Naive thymus-derived CD4-positive, alpha-beta T cell (primary cell): ENCODE measurements around the gene FAU. TPM values are rescaled to one million over a fixed set of nuclear protein-coding genes. Genes with fewer than 3 reads are reported as not detected.
A peak's percentile ranks its signal among the peaks of the same experiment; 100 is the strongest.

Experiments
- ATAC-seq: fragments of 150-1000 bp; cut with Tn5 transposase; 2 replicates; pipeline ENCODE4 v1.10.0; 2021; ENCODE audit warnings: mild to moderate bottlenecking, moderate library complexity
- CTCF ChIA-PET: fragments of 350-600 bp; sonication (Branson Sonifier 250); formaldehyde crosslinking; loops from one replicate; lab custom pipeline; 2021; ENCODE audit warnings: antibody characterized with exemption; lab: Charles Lee
- POLR2A ChIA-PET: fragments of 350-600 bp; sonication (Branson Sonifier 250); formaldehyde crosslinking; loops from one replicate; lab custom pipeline; 2021; ENCODE audit warnings: antibody characterized with exemption, inconsistent platforms; lab: Charles Lee
- DNase-seq, 9 donors: peaks; one replicate each; pipeline versions ENCODE4 v3.0.0 to v3.0.0-alpha.2; 2020 to 2022; ENCODE audit warnings: mixed read lengths in 1 of 9
- H3K27ac ChIP-seq: one replicate; pipeline ENCODE4 v1.7.0; 2013; ENCODE audit warnings: mild to moderate bottlenecking, low read depth, low read length, moderate library complexity
- H3K27me3 ChIP-seq, 2 donors: one replicate each; pipeline ENCODE4 v1.7.0; 2013; ENCODE audit warnings: low read length in 2 of 2, mild to moderate bottlenecking in 2 of 2, moderate library complexity in 2 of 2; ENCODE audit not compliant: control insufficient read depth in 2 of 2, insufficient read depth in 2 of 2
- H3K36me3 ChIP-seq, 3 experiments: 1 replicate in 2 of 3; 2 replicates in 1 of 3; pipeline ENCODE4 v1.7.0; 2013; ENCODE audit warnings: low read length in 3 of 3, mild to moderate bottlenecking in 3 of 3, moderate library complexity in 1 of 3; ENCODE audit not compliant: insufficient read depth in 3 of 3, control insufficient read depth in 2 of 3
- H3K4me1 ChIP-seq, 2 donors: one replicate each; pipeline ENCODE4 v1.7.0; 2013; ENCODE audit warnings: low read length in 2 of 2, mild to moderate bottlenecking in 2 of 2, moderate library complexity in 1 of 2; ENCODE audit not compliant: control insufficient read depth in 2 of 2, insufficient read depth in 2 of 2
- H3K4me3 ChIP-seq: 2 replicates; pipeline ENCODE4 v1.7.0; 2013; ENCODE audit warnings: mild to moderate bottlenecking, low read length
- H3K9me3 ChIP-seq, 3 experiments: 1 replicate in 2 of 3; 2 replicates in 1 of 3; pipeline ENCODE4 v1.7.0; 2013; ENCODE audit warnings: low read length in 3 of 3; ENCODE audit not compliant: control insufficient read depth in 2 of 3
- H3K27ac Mint-ChIP-seq, 9 donors: one replicate each; pipeline ENCODE4 v1.8.0; 2020 to 2022; ENCODE audit warnings: mixed read lengths in 9 of 9, mild to moderate bottlenecking in 8 of 9, moderate library complexity in 5 of 9, inconsistent platforms in 2 of 9
- H3K27me3 Mint-ChIP-seq, 5 donors: one replicate each; pipeline ENCODE4 v1.8.0; 2021 to 2022; ENCODE audit warnings: mixed read lengths in 5 of 5, mild to moderate bottlenecking in 1 of 5
- H3K36me3 Mint-ChIP-seq, 5 donors: one replicate each; pipeline ENCODE4 v1.8.0; 2020 to 2022; ENCODE audit warnings: mixed read lengths in 5 of 5, mild to moderate bottlenecking in 3 of 5, inconsistent platforms in 1 of 5
- H3K4me1 Mint-ChIP-seq, 7 donors: one replicate each; pipeline ENCODE4 v1.8.0; 2020 to 2022; ENCODE audit warnings: mixed read lengths in 7 of 7, mild to moderate bottlenecking in 3 of 7, inconsistent platforms in 1 of 7
- H3K4me3 Mint-ChIP-seq, 10 donors: one replicate each; pipeline ENCODE4 v1.8.0; 2020 to 2022; ENCODE audit warnings: mild to moderate bottlenecking in 10 of 10, mixed read lengths in 10 of 10, moderate library complexity in 6 of 10, inconsistent platforms in 2 of 10
- H3K9me3 Mint-ChIP-seq, 11 donors: one replicate each; pipeline ENCODE4 v1.8.0; 2020 to 2022; ENCODE audit warnings: mixed read lengths in 11 of 11, mild to moderate bottlenecking in 4 of 11, inconsistent platforms in 1 of 11, moderate library complexity in 1 of 11
- intact Hi-C, 2 donors: fragments of 100-400 bp; cut with micrococcal nuclease; formaldehyde crosslinking; loops; one replicate each; pipeline ENCODE4 v1.15.1; 2023
- polyA plus RNA-seq, 2 donors: library from polyadenylated mRNA; unstranded; fragments of 300-500 nt; fragmentation: Illumina TruSeq; gene quantifications; one replicate each; pipeline ENCODE4 v1.2.3, GENCODE V29; 2021
- total RNA-seq, 6 experiments: library from RNA in 5 of 6; stranded (reverse) in 5 of 6; gene quantifications; 1 replicate in 5 of 6; 2 replicates in 1 of 6; pipeline ENCODE4 v1.2.3 and lab custom pipeline; 2021 to 2026

Gene FAU
- total and polyA plus RNA-seq, 7 experiments from 2014 or later: 1,053 to 1,849 (median 1,372) TPM

- Mint-ChIP-seq H3K9me3 (peaks cover 0 to 1% (median 0%) of the 10 kb centered on the region in 11 donors), H3K36me3 (peaks cover 0 to 3% (median 0%) of the 10 kb centered on the region in 5 donors), H3K4me1 (peaks cover 0 to 10% (median 0%) of the 10 kb centered on the region in 7 donors), H3K4me3 (no peak overlapping the region), H3K27ac (no peak overlapping the region), H3K27me3 (peaks cover 0 to 17% (median 0%) of the 10 kb centered on the region in 5 donors)
- ATAC-seq (no peak), DNase-seq (no peak)
- intact Hi-C loops: no loop called here
- H3K4me1 ChIP-seq: no peaks in the 10 kb centered on the region
- ChIA-PET POLR2A (interaction anchor here (5.7 kb wide), 1 partner anchor 13 kb away, joined by 29 read pairs; the partner anchor contains the start of gene SYVN1), CTCF (interaction anchor here (0.6 kb wide), 1 partner anchor 967 kb away, joined by 3 read pairs; no protein-coding TSS in a partner anchor)
- no peaks in the 10 kb centered on the region for H3K9me3 ChIP-seq
- H3K36me3 ChIP-seq: no peaks in the 10 kb centered on the region
- no peak overlapping the region for H3K27ac ChIP-seq
- no peaks in the 10 kb centered on the region for H3K27me3 ChIP-seq
- H3K4me3 ChIP-seq: no peak overlapping the region
Measured at GRCh38 chr11:65147352-65148075, 25.6 kb upstream of the FAU start.

- Mint-ChIP-seq H3K4me1 (peaks cover 0 to 7% (median 4%) of the 10 kb centered on the region in 7 donors), H3K9me3 (no peaks in the 10 kb centered on the region), H3K27me3 (peaks cover 0 to 36% (median 0%) of the 10 kb centered on the region in 5 donors), H3K4me3 (no peak overlapping the region), H3K36me3 (no peaks in the 10 kb centered on the region), H3K27ac (peak overlapping the region in 2 of 9 donors; percentile 41 to 51)
- ChIA-PET POLR2A (no interaction called here), CTCF (interaction anchor here (0.5 kb wide), 1 partner anchor 12 kb away, joined by 4 read pairs; no protein-coding TSS in a partner anchor)
- Histone ChIP-seq H3K9me3 (no peaks in the 10 kb centered on the region), H3K27me3 (no peaks in the 10 kb centered on the region), H3K4me1 (no peaks in the 10 kb centered on the region), H3K36me3 (no peaks in the 10 kb centered on the region), H3K4me3 (no peak overlapping the region), H3K27ac (no peak overlapping the region)
- intact Hi-C loops: no loop called here
- no peak for ATAC-seq
- DNase-seq: no peak
Measured at GRCh38 chr11:65141896-65142494, 20.1 kb upstream of the FAU start.

DNA sequence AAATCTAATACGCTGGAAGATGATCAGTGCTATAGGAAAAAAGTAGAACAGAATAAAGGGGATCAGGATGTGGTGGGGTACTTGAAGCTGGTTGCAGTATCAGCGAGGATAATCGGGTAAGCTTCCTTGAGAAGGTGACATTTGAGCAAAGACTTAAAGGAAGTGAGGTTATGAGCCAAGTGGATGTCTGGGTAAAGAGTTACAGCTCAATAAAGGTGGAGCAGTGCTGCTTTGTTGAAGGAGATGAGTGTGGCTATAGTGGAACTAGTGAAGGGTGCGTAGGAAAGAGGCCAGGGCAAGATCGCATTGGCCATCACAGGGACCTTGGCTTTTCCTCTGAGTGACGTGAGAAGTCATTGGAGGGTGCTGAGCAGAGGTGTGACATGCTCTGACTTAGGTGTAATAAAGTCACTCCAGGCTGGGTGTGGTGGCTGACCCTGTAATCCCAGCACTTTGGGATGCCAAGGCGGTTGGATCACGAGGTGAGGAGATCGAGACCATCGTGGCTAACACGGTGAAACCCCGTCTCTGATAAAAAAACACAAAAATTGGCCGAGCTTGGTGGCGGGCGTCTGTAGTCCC is 14.7 kb upstream of the FAU start:
- Mint-ChIP-seq H3K4me3 (peak overlapping the region in 8 of 10 donors; percentile 66 to 99 (median 86)), H3K4me1 (peaks cover 30 to 45% (median 35%) of the 10 kb centered on the region in 7 donors), H3K27me3 (peaks cover 0 to 11% (median 0%) of the 10 kb centered on the region in 5 donors), H3K27ac (peak overlapping the region; percentile 89 to 100 (median 99)), H3K9me3 (peaks cover 0 to 3% (median 0%) of the 10 kb centered on the region in 11 donors), H3K36me3 (peaks cover 0 to 10% (median 0%) of the 10 kb centered on the region in 5 donors)
- Histone ChIP-seq H3K27me3 (no peaks in the 10 kb centered on the region), H3K4me3 (no peak overlapping the region), H3K9me3 (no peaks in the 10 kb centered on the region), H3K27ac (peak overlapping the region; percentile 99), H3K36me3 (peaks cover 0 to 24% (median 4%) of the 10 kb centered on the region in 3 experiments), H3K4me1 (peaks cover 10 to 21% of the 10 kb centered on the region in 2 donors)
- ChIA-PET POLR2A (interaction anchor here (0.5 to 8.9 kb wide), 7 partner anchors 9 to 1950 kb away, joined by 3 to 237 read pairs (median 29); partner anchors contain the start of genes CAPN1, FAU, MRPL49 and RAB1B), CTCF (interaction anchor here (0.6 to 2.6 kb wide), 4 partner anchors 15 to 396 kb away, joined by 3 to 12 read pairs (median 4); partner anchors contain the start of genes FAU and MRPL49)
- ATAC-seq (no peak), DNase-seq (no peak)
- intact Hi-C loops: loop anchor here in 1 of 2 donors (5.0 kb wide), 1 partner anchor 1454 kb away; the partner anchor contains the start of gene RTN3

DNA sequence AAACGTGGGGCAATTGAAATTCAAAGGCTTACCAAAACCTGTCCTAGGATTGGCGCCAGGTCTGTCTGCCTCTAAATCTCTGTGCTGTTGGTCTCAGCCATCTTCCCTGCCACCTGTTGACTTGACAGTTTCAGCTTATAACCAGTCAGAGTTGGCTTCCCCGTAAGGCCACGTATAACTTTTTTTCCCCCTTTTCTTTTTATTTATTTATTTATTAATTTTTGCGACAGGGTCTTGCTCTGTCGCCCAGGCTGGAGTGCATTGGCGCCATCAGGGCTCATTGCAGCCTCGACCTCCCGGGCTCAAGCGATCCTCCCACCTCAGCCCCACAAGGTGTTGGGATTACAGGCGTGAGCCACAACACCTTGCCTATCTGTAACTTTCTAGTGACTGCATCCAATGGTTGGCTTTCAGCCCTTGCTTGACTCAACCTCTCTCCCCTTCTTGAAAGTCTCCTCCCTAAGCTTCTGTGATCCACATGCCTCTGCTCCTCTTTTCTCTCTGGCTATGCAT is 13.8 kb upstream of the FAU start:
- POLR2A ChIA-PET: interaction anchor here (0.5 to 8.9 kb wide), 47 partner anchors 9 to 1951 kb away, joined by 3 to 237 read pairs (median 4); partner anchors contain the start of genes CAPN1, CDC42EP2, DPF2 and FAM89B
- peaks cover 0 to 3% (median 0%) of the 10 kb centered on the region in 11 donors for H3K9me3 Mint-ChIP-seq
- peak overlapping the region; percentile 89 to 100 (median 99) for H3K4me3 Mint-ChIP-seq
- H3K4me1 Mint-ChIP-seq: peaks cover 31 to 50% (median 40%) of the 10 kb centered on the region in 7 donors
- peak overlapping the region; percentile 99 for H3K27ac ChIP-seq
- peak overlapping the region; percentile 90 for H3K4me3 ChIP-seq
- intact Hi-C loops: loop anchor here (1.0 to 5.0 kb wide), 10 partner anchors 13 to 1453 kb away; partner anchors contain the start of genes CAPN1 (in 2 of the 2), CDCA5 (in 2 of the 2), FAU (in 2 of the 2) and MRPL49 (in 2 of the 2)
- H3K36me3 ChIP-seq: peaks cover 0 to 33% (median 14%) of the 10 kb centered on the region in 3 experiments
- H3K4me1 ChIP-seq: peaks cover 10 to 21% of the 10 kb centered on the region in 2 donors
- CTCF ChIA-PET: interaction anchor here (0.7 to 2.6 kb wide), 7 partner anchors 13 to 852 kb away, joined by 3 to 12 read pairs (median 3); partner anchors contain the start of genes FAU and MRPL49
- H3K36me3 Mint-ChIP-seq: peaks cover 0 to 16% (median 4%) of the 10 kb centered on the region in 5 donors
- no peaks in the 10 kb centered on the region for H3K27me3 ChIP-seq
- no peak for ATAC-seq
- peak overlapping the region; percentile 97 to 100 (median 99) for H3K27ac Mint-ChIP-seq
- H3K9me3 ChIP-seq: no peaks in the 10 kb centered on the region
- DNase-seq: no peak
- peaks cover 0 to 6% (median 0%) of the 10 kb centered on the region in 5 donors for H3K27me3 Mint-ChIP-seq

DNA sequence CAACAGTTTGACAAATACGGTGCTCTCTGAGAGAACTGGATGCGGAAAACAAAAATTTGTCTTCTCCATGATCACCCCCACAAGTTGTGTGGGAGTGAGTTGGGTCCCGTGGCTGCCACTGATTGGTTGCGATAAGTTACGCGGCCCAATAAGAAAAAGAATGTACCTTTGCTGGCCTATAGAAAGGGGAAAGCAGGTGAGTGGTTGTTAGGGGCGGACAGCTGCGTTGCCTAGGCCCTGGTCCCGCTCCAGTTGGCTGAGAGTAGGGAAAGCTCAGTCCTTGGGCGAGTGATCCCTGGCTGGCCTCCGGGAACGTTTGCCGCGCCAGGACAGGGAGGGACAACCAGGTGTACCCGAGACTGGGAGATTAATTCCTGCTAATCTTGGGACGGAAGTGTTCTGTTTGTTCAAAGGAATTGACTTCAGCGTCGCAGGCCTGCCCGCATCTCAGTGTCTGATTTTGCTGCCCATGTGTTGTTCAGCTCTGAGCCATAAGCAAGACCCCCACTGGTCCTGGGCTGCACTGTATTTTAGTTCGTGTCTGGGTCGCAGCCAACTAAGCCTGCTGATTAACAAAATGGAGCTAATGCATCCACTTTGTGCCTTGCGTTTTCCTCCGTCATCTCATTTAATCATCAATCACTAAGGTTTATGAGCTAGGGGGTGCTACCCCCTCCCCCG is 13.2 kb upstream of the FAU start:
- peak overlapping the region; percentile 97 to 100 (median 99) for H3K27ac Mint-ChIP-seq
- peaks cover 0 to 3% (median 0%) of the 10 kb centered on the region in 11 donors for H3K9me3 Mint-ChIP-seq
- CTCF ChIA-PET: interaction anchor here (0.6 to 2.6 kb wide), 7 partner anchors 13 to 941 kb away, joined by 3 to 12 read pairs (median 3); partner anchors contain the start of genes FAU and MRPL49
- peak overlapping the region; percentile 89 to 100 (median 99) for H3K4me3 Mint-ChIP-seq
- intact Hi-C loops: loop anchor here (1.0 to 5.0 kb wide), 14 partner anchors 13 to 1453 kb away; partner anchors contain the start of genes CAPN1 (in 2 of the 2), CDCA5 (in 2 of the 2), FAU (in 2 of the 2) and MRPL49 (in 2 of the 2)
- peak; percentile 90 for ATAC-seq
- peaks cover 0 to 3% (median 0%) of the 10 kb centered on the region in 5 donors for H3K27me3 Mint-ChIP-seq
- peak in 8 of 9 donors; percentile 75 to 94 (median 92) for DNase-seq
- H3K36me3 Mint-ChIP-seq: peaks cover 0 to 16% (median 4%) of the 10 kb centered on the region in 5 donors
- H3K36me3 ChIP-seq: peaks cover 0 to 39% (median 16%) of the 10 kb centered on the region in 3 experiments
- H3K4me1 Mint-ChIP-seq: peaks cover 31 to 50% (median 40%) of the 10 kb centered on the region in 7 donors
- H3K9me3 ChIP-seq: no peaks in the 10 kb centered on the region
- H3K4me1 ChIP-seq: peaks cover 10 to 21% of the 10 kb centered on the region in 2 donors
- peak overlapping the region; percentile 99 for H3K27ac ChIP-seq
- POLR2A ChIA-PET: interaction anchor here (0.5 to 8.9 kb wide), 57 partner anchors 8 to 1249 kb away, joined by 3 to 237 read pairs (median 4); partner anchors contain the start of genes CAPN1, CDC42EP2, CDCA5 and DPF2
- peak overlapping the region; percentile 90 for H3K4me3 ChIP-seq
- no peaks in the 10 kb centered on the region for H3K27me3 ChIP-seq
